SK-N-MC (cell line): Measurements from ENCODE around the gene MRPS34.

Source experiments
- EZH2 ChIP-seq: fragments of 200-600 bp; sonication (generic); IDR thresholded peaks from one replicate; pipeline ENCODE4 v1.6.1; 2017; ENCODE audit warnings: antibody characterized with exemption
- FOXP2 ChIP-seq: optimal IDR thresholded peaks from 2 replicates; pipeline ENCODE3; 2011; ENCODE audit warnings: mild to moderate bottlenecking, moderate library complexity; ENCODE audit not compliant: insufficient read depth; ENCODE audit errors: extremely low read length, control extremely low read depth
- POLR2AphosphoS5 ChIP-seq: IDR thresholded peaks from 2 replicates; pipeline ENCODE4 v1.6.1; 2012; ENCODE audit warnings: mild to moderate bottlenecking, low read depth, low read length, borderline replicate concordance

- TF ChIP-seq POLR2AphosphoS5 (no peak), EZH2 (no peak), FOXP2 (no peak)
These were observed 12.9 kb upstream of the MRPS34 start for GRCh38 chr16:1785846-1786170.
